Measurements from ENCODE around the gene PSD2.
"Not testable (repeated sequence)": the region's sequence is repeated elsewhere in the genome, so short reads cannot be mapped to it uniquely, and the experiment has no call there.

Gene PSD2

DNA sequence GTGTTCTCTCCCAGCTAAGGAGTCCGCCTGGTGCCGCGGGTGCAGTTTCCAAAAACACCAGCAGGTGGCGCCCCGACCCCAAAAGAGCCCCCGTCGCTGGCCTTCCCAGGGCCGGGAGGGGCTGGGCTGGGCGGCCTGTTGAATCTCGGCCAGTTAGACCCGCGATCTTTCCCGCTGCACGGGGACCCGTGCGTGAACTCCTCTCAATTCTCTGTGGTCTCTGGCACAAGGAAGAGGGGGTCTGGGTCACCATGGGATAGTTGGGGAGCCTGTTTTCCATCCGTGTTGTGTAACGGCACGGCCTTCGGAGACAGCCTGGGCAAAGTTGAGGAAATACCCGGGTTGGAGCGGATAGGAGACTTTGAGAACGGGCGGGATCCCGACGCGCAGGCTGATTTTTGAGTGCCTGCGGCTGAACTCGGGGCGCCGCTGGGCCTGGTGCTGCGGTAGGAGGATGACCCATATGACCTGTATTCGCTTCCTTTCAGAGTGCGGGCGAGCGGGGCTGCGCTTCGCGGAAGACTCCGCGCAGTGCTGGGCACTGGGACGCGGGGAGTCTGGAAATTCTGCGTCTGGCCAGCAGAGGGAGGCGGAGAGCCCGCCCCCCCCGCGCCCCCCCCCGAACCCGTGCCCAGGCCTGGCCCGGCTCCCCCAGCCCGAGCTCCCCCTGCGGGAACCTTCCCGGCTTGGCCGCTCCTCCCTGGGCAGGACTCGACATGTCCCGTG is 7.9 kb upstream of the PSD2 start:
- POLR2A ChIA-PET = no interaction called here

DNA sequence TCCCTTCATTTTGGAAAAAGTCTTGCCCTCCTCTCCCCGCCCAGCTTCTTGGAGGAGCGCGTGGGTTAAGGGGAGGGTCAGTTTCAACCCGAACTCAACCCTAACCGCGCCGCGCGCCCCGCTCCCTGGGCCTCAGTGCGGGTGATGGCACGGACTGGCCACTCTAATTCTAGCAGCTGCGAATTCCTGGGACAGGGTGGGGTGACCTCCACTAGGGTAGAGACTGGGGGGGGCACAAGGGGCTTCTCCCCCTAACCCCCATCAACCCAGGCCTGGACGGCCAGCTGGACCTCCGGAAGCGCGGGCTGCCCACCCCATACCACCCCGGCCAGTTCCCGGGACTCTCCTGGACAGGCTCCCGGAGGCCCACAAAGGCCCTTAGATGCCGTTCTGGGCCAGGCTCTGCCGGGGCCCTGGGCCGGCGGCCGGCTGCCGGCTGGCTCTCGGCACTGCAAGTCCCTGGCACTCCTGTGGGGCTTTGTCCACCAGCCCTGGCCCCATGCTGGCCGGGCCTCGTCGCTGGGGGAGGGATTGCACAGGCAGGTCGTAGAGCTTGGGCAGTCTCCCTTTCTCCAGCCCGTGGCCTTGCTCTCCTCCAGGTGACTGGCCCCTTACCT is 7.2 kb upstream of the PSD2 start:
- POLR2A ChIA-PET = no interaction called here
- CTCF ChIA-PET = interaction anchor here (0.8 to 10.1 kb wide), 32 partner anchors 9 to 370 kb away, joined by 3 to 439 read pairs (median 10); partner anchors contain the start of gene PSD2
- TF ChIP-seq, protein P1, sequence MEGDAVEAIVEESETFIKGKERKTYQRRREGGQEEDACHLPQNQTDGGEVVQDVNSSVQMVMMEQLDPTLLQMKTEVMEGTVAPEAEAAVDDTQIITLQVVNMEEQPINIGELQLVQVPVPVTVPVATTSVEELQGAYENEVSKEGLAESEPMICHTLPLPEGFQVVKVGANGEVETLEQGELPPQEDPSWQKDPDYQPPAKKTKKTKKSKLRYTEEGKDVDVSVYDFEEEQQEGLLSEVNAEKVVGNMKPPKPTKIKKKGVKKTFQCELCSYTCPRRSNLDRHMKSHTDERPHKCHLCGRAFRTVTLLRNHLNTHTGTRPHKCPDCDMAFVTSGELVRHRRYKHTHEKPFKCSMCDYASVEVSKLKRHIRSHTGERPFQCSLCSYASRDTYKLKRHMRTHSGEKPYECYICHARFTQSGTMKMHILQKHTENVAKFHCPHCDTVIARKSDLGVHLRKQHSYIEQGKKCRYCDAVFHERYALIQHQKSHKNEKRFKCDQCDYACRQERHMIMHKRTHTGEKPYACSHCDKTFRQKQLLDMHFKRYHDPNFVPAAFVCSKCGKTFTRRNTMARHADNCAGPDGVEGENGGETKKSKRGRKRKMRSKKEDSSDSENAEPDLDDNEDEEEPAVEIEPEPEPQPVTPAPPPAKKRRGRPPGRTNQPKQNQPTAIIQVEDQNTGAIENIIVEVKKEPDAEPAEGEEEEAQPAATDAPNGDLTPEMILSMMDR (IDR thresholded peaks at IDR 0.05; ENCODE audit: control extremely low read depth, extremely low read depth, low read depth, missing control alignments) = no peak
- no peak for DNase-seq (ENCODE audit: extremely low spot score)

More for the DNA sequence above, 7.9 kb upstream of the PSD2 start:
- peak; percentile 94 for DNase-seq (ENCODE audit: extremely low spot score)
- TF ChIP-seq, protein P1 (IDR thresholded peaks at IDR 0.05; ENCODE audit: control extremely low read depth, extremely low read depth, low read depth, missing control alignments) = peak; percentile 95
- CTCF ChIA-PET = interaction anchor here (0.6 to 10.1 kb wide), 98 partner anchors 10 to 419 kb away, joined by 3 to 439 read pairs (median 5); partner anchors contain the start of gene PSD2

DNA sequence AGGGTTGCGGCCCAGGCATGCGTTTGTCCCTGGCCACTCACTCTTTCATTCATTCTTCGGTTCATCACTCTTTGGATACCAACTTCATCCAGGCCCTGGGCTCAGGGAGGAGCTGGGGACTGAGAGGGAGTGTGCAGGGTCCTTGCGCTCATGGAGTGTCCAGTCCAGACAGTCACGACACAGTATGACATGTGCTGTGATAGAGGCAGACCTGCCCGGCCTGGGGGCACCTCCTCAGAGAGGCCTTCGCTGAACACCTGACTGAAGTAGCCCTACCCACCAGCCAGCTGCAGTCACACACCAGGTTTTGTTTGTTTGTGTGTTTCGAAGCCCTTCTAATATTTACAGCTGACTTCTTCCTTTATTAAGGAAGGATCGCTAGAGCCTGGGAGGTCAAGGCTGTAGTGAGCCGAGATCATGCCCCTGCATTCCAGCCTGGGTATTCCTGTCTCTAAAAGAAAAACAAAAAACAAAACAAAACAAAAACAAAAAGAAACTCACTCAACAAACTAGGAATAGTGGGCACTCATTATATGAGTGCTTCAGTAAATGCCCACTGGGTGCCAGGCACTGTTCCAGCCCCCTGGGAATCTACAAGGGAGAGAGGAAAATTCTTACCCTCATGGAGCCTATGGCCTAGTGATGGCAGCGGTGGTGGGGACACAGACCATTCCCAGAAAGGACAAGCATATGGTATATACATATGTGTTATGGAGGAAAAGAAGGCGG is 6.3 kb upstream of the PSD2 start:
- DNase-seq (ENCODE audit: extremely low spot score) = no peak
- POLR2A ChIA-PET = no interaction called here
- CTCF ChIA-PET = interaction anchor here (1.1 to 10.1 kb wide), 18 partner anchors 8 to 369 kb away, joined by 3 to 439 read pairs (median 18); partner anchors contain the start of gene PSD2
- TF ChIP-seq, protein P1 (IDR thresholded peaks at IDR 0.05; ENCODE audit: control extremely low read depth, extremely low read depth, low read depth, missing control alignments) = no peak

DNA sequence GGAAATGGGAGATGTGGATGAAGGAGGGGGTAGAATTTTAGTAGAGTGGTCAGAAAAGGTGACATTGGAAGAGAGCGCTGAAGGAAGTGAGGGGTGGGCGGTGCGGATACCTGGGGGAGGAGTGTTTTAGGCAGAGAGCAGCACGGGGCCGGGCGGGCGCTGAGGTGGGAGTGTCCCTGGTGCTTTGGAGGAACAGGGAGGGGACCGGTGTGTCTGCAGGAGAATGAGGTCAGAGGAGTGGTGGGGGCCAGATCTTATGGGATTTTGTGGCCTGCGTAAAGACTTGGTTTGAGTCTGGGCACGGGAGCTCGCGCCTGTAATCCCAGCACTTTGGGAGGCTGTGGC is 5.8 kb upstream of the PSD2 start:
- ChIA-PET POLR2A (no interaction called here), CTCF (interaction anchor here (1.0 to 10.1 kb wide), 8 partner anchors 13 to 355 kb away, joined by 4 to 439 read pairs (median 9); no protein-coding TSS in a partner anchor)
- TF ChIP-seq, protein P1 (IDR thresholded peaks at IDR 0.05; ENCODE audit: control extremely low read depth, extremely low read depth, low read depth, missing control alignments) = no peak
- no peak for DNase-seq (ENCODE audit: extremely low spot score)

DNA sequence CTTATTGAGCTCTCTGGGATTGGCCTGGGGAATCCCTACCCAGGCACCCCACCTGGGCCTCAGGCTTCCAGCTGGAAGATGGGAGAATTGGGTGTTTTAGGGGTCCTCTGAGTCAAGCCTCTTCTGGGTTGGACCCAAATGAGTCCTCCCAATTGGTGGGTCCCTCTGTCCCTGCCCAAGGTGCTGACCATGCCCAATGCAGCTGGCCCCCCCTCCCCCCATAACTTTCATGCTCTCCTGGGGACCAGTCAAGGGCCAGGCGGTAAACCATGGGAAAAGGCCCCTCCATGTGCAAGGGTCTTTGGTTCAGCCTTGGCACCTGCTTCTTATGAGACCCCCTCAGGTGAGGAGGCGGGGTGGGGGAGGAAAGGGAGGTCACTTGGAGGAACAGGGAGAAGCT is 3.4 kb upstream of the PSD2 start:
- TF ChIP-seq, protein P1 (IDR thresholded peaks at IDR 0.05; ENCODE audit: control extremely low read depth, extremely low read depth, low read depth, missing control alignments) = no peak

DNA sequence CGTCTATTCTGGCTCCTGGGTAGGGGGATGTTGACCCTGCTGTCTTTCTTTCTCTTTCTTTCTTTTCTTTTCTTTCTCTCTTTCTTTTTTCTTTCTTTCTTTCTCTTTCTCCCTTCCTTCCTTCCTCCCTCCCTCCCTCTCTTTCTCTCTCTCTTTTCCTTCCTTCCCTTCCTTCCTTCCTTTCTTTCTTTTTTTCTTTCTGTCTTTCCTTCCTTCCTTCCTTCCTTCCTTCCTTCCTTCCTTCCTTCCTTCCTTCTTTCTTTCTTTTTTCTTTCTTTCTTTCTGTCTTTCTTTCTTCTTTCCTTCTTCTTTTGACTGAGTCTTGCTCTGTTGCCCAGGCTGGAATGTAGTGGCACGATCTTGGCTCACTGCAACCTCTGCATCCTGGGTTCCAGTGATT is 3.0 kb upstream of the PSD2 start:
- DNase-seq (ENCODE audit: extremely low spot score); POLR2A ChIA-PET: not testable (repeated sequence)
- CTCF ChIA-PET = interaction anchor here (0.8 to 10.1 kb wide), 9 partner anchors 10 to 178 kb away, joined by 3 to 439 read pairs (median 3); no protein-coding TSS in a partner anchor

More for the DNA sequence above, 3.4 kb upstream of the PSD2 start:
- DNase-seq (ENCODE audit: extremely low spot score) = no peak
- CTCF ChIA-PET = interaction anchor here (0.8 to 10.1 kb wide), 8 partner anchors 11 to 178 kb away, joined by 3 to 439 read pairs (median 3); no protein-coding TSS in a partner anchor
- POLR2A ChIA-PET = no interaction called here

Measured in GM10248 (cell line).